Sigmoid colon (tissue), 4 donors: ENCODE results near the gene GPRC6A.

Source experiments
- EP300 ChIP-seq, 4 donors: sonication (generic); formaldehyde crosslinking; IDR thresholded peaks; one replicate each; pipeline ENCODE4 v1.6.1; 2017; ENCODE audit warnings: antibody characterized with exemption in 4 of 4
- POLR2A ChIP-seq, 2 donors: fragments of 450-650 bp; IDR thresholded peaks; one replicate each; pipeline ENCODE4 v1.6.1; 2016; ENCODE audit warnings: antibody characterized with exemption in 2 of 2, mild to moderate bottlenecking in 2 of 2, moderate library complexity in 2 of 2
- TF ChIP-seq, protein P1 (sequence below), 4 experiments: fragments of 450-650 bp in 3 of 4; fragments of 200-600 bp in 1 of 4; IDR thresholded peaks; one replicate each; pipeline ENCODE4 v1.5.1; 2016 to 2019; ENCODE audit warnings: antibody characterized with exemption in 4 of 4, mild to moderate bottlenecking in 3 of 4, moderate library complexity in 2 of 4

DNA sequence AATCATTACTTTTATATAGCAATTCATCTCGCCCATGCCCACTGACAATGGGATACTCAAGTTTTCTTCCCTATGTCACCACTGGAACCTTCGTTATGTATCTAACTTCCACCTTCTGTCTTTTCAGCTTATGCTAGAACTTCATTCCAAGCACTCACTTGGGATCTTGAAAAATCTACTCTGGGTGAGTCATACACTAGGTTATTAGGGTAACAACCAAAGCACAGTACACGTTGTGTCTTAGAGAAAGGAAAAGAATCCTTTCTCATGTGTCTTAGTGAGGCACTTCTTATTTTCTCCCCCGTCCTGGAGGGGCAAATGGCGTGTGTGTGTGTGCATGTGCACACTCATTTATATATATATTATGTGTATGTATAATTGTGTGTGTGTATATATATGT lies 45.0 kb downstream of the GPRC6A start:
- no peak for TF ChIP-seq POLR2A (IDR thresholded peaks at IDR 0.05)
- TF ChIP-seq, protein P1, sequence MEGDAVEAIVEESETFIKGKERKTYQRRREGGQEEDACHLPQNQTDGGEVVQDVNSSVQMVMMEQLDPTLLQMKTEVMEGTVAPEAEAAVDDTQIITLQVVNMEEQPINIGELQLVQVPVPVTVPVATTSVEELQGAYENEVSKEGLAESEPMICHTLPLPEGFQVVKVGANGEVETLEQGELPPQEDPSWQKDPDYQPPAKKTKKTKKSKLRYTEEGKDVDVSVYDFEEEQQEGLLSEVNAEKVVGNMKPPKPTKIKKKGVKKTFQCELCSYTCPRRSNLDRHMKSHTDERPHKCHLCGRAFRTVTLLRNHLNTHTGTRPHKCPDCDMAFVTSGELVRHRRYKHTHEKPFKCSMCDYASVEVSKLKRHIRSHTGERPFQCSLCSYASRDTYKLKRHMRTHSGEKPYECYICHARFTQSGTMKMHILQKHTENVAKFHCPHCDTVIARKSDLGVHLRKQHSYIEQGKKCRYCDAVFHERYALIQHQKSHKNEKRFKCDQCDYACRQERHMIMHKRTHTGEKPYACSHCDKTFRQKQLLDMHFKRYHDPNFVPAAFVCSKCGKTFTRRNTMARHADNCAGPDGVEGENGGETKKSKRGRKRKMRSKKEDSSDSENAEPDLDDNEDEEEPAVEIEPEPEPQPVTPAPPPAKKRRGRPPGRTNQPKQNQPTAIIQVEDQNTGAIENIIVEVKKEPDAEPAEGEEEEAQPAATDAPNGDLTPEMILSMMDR (IDR thresholded peaks at IDR 0.05): no peak
- TF ChIP-seq EP300 (IDR thresholded peaks at IDR 0.05): no peak
